Transverse colon (tissue), 4 donors: ENCODE results near the gene TRMU. TPM values are rescaled to one million over a fixed set of nuclear protein-coding genes. Genes with fewer than 3 reads are reported as not detected.

Experiments used
- DNase-seq: peaks from one replicate; pipeline ENCODE4 v3.0.0-alpha.2; 2019
- H3K27ac ChIP-seq, 4 donors: fragments of 200-600 bp; sonication (generic); 2 replicates each; pipeline ENCODE4 v1.5.1; 2016 to 2018; ENCODE audit warnings: inconsistent platforms in 4 of 4
- H3K27me3 ChIP-seq: fragments of 200-600 bp; sonication (generic); 2 replicates; pipeline ENCODE4 v1.5.1; 2017; ENCODE audit warnings: inconsistent platforms
- H3K36me3 ChIP-seq, 4 donors: fragments of 200-600 bp; sonication (generic); 2 replicates each; pipeline ENCODE4 v1.5.1; 2017 to 2019; ENCODE audit warnings: inconsistent platforms in 4 of 4
- H3K4me1 ChIP-seq, 4 donors: fragments of 200-600 bp; sonication (generic); 2 replicates each; pipeline ENCODE4 v1.5.1; 2017 to 2020; ENCODE audit warnings: inconsistent platforms in 4 of 4
- H3K4me3 ChIP-seq, 4 donors: fragments of 200-600 bp; sonication (generic); 1 replicate in 1 of 4; 2 replicates in 3 of 4; pipeline versions ENCODE4 v1.5.1 to v1.6.1; 2017 to 2019; ENCODE audit warnings: inconsistent platforms in 4 of 4
- H3K9me3 ChIP-seq, 2 donors: fragments of 200-600 bp; sonication (generic); 2 replicates each; pipeline ENCODE4 v1.5.1; 2017 to 2019; ENCODE audit warnings: inconsistent platforms in 2 of 2
- EP300 ChIP-seq: sonication (generic); formaldehyde crosslinking; IDR thresholded peaks from one replicate; pipeline ENCODE4 v1.6.1; 2017; ENCODE audit warnings: antibody characterized with exemption, low read depth
- POLR2A ChIP-seq: fragments of 450-650 bp; IDR thresholded peaks from one replicate; pipeline ENCODE4 v1.6.1; 2016; ENCODE audit warnings: antibody characterized with exemption, mild to moderate bottlenecking, moderate library complexity
- POLR2AphosphoS5 ChIP-seq, 3 donors: sonication (generic); formaldehyde crosslinking; IDR thresholded peaks; one replicate each; pipeline ENCODE4 v1.6.1; 2016; ENCODE audit warnings: antibody characterized with exemption in 3 of 3
- WGBS, 2 donors: methylation state at CpG; one replicate each; pipeline ENCODE4 v1.1.5; 2018; ENCODE audit warnings: low coverage in 1 of 2; 5-methylcytosine and 5-hydroxymethylcytosine counted together
- in situ Hi-C, 4 donors: fragments of 200-750 bp; cut with MboI; loops; one replicate each; pipeline versions ENCODE4 v1.15.0 to v1.15.1; 2017; ENCODE audit warnings: low sequenced_read_pairs in 3 of 4, low pct_ligation_motif_present in 1 of 4, low pct_unique_long_range_greater_than_20kb in 1 of 4
- intact Hi-C: fragments of 100-400 bp; cut with DNase I; formaldehyde crosslinking; loops from one replicate; pipeline ENCODE4 v1.15.1; 2023; ENCODE audit warnings: low total_unique reads
- total RNA-seq, 4 donors: library from RNA; depleted of rRNA; stranded (reverse); fragments of >200 nt; gene quantifications; one replicate each; pipeline ENCODE4 v1.1.0, GENCODE V29; 2016
- TF ChIP-seq, protein P1 (sequence below), 5 experiments: fragments of 200-600 bp in 3 of 5; fragments of 450-650 bp in 2 of 5; sonication (generic) in 3 of 5; IDR thresholded peaks; 1 replicate in 2 of 5; 2 replicates in 3 of 5; pipeline ENCODE4 v1.5.1; 2016 to 2017; ENCODE audit warnings: antibody characterized with exemption in 5 of 5, inconsistent platforms in 3 of 5, mild to moderate bottlenecking in 2 of 5, moderate library complexity in 1 of 5

TRMU gene
- total RNA-seq, 4 donors from 2014 or later, result 33.7 to 90.0 (median 38.5) TPM

DNA sequence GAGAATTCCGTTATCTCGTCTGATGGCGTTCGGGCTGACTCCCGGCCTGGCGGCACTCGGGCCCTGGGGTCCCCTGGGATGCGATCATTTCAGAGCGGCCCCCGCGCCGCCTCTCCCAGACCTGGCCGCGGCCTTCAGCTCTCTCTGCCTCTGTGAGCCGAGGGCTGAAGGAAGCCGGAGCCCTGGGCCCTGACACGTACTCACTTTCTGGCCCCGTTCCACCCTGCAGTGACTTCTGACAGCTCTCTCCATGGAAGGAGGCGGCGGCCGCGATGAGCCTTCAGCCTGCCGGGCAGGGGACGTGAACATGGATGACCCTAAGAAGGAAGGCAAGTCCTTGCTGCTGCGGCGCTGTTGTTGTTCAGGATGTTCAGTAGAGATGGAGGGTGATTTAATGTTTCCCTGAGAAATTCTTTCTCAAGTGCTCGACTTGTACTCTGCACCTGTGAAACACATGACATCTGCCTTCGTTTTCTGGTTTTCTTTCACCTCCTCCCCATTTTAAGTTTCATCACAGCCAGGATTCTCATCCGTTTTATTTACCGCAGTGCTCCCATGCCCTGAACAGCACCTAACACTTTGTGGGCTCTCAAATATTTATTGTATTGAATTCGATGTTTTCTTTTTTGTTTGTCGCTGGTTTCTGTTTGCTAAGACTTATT is 38.2 kb upstream of the TRMU start:
- intact Hi-C loops (no loop called here), in situ Hi-C loops (loop anchor here in 1 of 4 donors (10.0 kb wide), 1 partner anchor 152 kb away; no protein-coding TSS in a partner anchor)
- TF ChIP-seq, protein P1, sequence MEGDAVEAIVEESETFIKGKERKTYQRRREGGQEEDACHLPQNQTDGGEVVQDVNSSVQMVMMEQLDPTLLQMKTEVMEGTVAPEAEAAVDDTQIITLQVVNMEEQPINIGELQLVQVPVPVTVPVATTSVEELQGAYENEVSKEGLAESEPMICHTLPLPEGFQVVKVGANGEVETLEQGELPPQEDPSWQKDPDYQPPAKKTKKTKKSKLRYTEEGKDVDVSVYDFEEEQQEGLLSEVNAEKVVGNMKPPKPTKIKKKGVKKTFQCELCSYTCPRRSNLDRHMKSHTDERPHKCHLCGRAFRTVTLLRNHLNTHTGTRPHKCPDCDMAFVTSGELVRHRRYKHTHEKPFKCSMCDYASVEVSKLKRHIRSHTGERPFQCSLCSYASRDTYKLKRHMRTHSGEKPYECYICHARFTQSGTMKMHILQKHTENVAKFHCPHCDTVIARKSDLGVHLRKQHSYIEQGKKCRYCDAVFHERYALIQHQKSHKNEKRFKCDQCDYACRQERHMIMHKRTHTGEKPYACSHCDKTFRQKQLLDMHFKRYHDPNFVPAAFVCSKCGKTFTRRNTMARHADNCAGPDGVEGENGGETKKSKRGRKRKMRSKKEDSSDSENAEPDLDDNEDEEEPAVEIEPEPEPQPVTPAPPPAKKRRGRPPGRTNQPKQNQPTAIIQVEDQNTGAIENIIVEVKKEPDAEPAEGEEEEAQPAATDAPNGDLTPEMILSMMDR (IDR thresholded peaks at IDR 0.05), result no peak
- TF ChIP-seq EP300, result no peak
- no peak for TF ChIP-seq POLR2A
- no peak for TF ChIP-seq POLR2AphosphoS5 (IDR thresholded peaks at IDR 0.05)
- no peaks in the 10 kb centered on the region for H3K9me3 ChIP-seq
- no peak for DNase-seq
- no peaks in the 10 kb centered on the region for H3K27me3 ChIP-seq
- 4 to 22% methylated on average over 5 to 31 of the region's 32 CpGs for WGBS, 2 donors
- peak overlapping the region; percentile 28 to 65 (median 51) for H3K4me3 ChIP-seq
- peak overlapping the region in 2 of 4 donors; percentile 1 to 96 for H3K27ac ChIP-seq
- H3K36me3 ChIP-seq, result peaks cover 0 to 10% (median 2%) of the 10 kb centered on the region in 4 donors
- H3K4me1 ChIP-seq, result peaks cover 16 to 22% (median 17%) of the 10 kb centered on the region in 4 donors

DNA sequence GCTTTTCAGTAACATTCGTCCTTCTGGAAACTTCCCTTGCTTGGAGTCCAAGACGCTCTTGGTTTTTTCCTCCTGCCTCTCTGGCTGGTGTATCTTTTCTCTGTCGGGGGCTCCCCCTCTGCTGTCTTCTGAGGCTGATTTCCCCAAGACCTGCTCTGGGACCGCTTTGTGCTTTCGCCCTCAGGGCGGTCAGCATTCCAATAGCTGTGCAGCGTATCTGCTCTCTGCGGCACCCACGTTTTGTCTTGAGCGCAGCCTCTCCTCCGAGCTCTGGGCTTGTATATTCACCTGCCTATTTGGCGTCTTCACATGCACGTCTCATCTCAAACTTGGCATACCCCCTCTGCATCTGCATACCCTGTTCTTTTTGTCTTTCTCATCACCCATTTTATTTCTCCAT is 36.4 kb upstream of the TRMU start:
- H3K4me1 ChIP-seq, result peaks cover 16 to 22% (median 17%) of the 10 kb centered on the region in 4 donors
- H3K4me3 ChIP-seq, result no peak overlapping the region
- DNase-seq, result no peak
- H3K9me3 ChIP-seq, result no peaks in the 10 kb centered on the region
- H3K27ac ChIP-seq, result no peak overlapping the region
- WGBS, 2 donors, result 87 to 91% methylated on average over 3 to 13 of the region's 13 CpGs
- H3K27me3 ChIP-seq, result no peaks in the 10 kb centered on the region
- in situ Hi-C loops, result loop anchor here in 1 of 4 donors (10.0 kb wide), 1 partner anchor 154 kb away; no protein-coding TSS in a partner anchor
- TF ChIP-seq EP300 (no peak), POLR2AphosphoS5 (IDR thresholded peaks at IDR 0.05) (no peak), POLR2A (no peak)
- TF ChIP-seq, protein P1 (IDR thresholded peaks at IDR 0.05), result no peak
- intact Hi-C loops, result no loop called here
- no peaks in the 10 kb centered on the region for H3K36me3 ChIP-seq

DNA sequence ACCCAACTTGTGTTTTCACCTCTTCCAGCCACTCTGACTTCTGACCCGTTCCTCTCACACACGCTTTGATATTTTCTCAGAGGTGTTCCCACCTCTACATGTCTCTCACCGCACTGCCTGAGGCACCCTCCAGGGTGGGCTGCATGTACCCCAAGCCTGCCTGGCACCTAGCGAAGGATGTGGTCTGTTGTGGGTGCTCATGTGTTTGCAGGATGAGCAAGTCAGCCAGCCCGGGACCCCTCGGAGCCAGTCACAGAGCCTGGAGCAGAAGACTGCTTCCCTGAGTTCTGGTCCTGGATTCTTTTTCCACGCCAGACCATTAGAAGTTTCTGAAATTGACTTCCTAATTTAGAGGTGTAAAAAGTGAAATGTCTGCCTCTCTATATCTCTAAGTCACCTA is 35.0 kb upstream of the TRMU start:
- TF ChIP-seq POLR2A, result no peak
- no peak for TF ChIP-seq EP300
- TF ChIP-seq POLR2AphosphoS5 (IDR thresholded peaks at IDR 0.05), result no peak
- TF ChIP-seq, protein P1 (IDR thresholded peaks at IDR 0.05), result no peak
- intact Hi-C loops (no loop called here), in situ Hi-C loops (loop anchor here in 1 of 4 donors (25.0 kb wide), 1 partner anchor 288 kb away; no protein-coding TSS in a partner anchor)
- Histone ChIP-seq H3K27ac (no peak overlapping the region), H3K4me1 (peaks cover 15 to 21% (median 16%) of the 10 kb centered on the region in 4 donors), H3K4me3 (no peak overlapping the region), H3K27me3 (no peaks in the 10 kb centered on the region), H3K36me3 (no peaks in the 10 kb centered on the region), H3K9me3 (no peaks in the 10 kb centered on the region)
- no peak for DNase-seq
- WGBS, 2 donors, result 90 to 94% methylated on average over 2 to 7 of the region's 7 CpGs

DNA sequence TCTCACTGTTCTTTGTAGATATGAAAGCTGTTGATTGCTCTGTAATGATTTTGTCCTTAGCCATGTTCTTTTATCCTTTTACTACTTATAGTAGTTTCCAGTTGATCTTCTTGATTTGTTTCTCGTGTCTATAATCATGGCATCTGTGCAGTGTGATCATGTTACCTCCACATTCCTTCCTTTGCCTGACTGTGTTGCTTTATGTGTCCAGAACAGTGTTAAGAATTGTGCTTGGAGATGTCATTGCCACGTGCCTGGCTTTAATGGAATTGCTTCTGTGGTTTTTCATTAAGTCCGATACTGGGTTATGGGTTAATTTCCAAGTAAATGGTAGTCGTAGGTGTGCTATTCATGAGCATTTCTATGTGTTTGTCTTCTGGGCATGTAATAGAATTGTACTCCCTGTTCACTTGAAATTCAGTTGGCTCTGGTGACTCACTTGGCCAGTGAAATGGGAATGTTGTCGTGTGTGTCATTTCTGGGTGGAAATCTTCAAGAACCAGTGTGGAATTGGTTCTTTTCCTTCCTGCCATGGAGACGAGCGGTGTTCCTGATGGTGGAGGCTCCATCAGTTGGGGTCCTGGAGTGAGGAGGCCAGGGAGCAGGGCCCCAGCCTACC is 32.1 kb upstream of the TRMU start:
- in situ Hi-C loops, result loop anchor here in 1 of 4 donors (25.0 kb wide), 1 partner anchor 291 kb away; no protein-coding TSS in a partner anchor
- no peak overlapping the region for H3K4me3 ChIP-seq
- H3K27me3 ChIP-seq, result no peaks in the 10 kb centered on the region
- no peak for DNase-seq
- H3K36me3 ChIP-seq, result no peaks in the 10 kb centered on the region
- intact Hi-C loops, result no loop called here
- TF ChIP-seq EP300 (no peak), POLR2A (no peak), POLR2AphosphoS5 (IDR thresholded peaks at IDR 0.05) (no peak)
- TF ChIP-seq, protein P1 (IDR thresholded peaks at IDR 0.05), result no peak
- H3K9me3 ChIP-seq, result no peaks in the 10 kb centered on the region
- no peak overlapping the region for H3K27ac ChIP-seq
- 92 to 94% methylated on average over 5 to 7 of the region's 7 CpGs for WGBS, 2 donors
- H3K4me1 ChIP-seq, result no peaks in the 10 kb centered on the region
